ENCODE data around the gene MDGA2.

The MDGA2 gene

DNA sequence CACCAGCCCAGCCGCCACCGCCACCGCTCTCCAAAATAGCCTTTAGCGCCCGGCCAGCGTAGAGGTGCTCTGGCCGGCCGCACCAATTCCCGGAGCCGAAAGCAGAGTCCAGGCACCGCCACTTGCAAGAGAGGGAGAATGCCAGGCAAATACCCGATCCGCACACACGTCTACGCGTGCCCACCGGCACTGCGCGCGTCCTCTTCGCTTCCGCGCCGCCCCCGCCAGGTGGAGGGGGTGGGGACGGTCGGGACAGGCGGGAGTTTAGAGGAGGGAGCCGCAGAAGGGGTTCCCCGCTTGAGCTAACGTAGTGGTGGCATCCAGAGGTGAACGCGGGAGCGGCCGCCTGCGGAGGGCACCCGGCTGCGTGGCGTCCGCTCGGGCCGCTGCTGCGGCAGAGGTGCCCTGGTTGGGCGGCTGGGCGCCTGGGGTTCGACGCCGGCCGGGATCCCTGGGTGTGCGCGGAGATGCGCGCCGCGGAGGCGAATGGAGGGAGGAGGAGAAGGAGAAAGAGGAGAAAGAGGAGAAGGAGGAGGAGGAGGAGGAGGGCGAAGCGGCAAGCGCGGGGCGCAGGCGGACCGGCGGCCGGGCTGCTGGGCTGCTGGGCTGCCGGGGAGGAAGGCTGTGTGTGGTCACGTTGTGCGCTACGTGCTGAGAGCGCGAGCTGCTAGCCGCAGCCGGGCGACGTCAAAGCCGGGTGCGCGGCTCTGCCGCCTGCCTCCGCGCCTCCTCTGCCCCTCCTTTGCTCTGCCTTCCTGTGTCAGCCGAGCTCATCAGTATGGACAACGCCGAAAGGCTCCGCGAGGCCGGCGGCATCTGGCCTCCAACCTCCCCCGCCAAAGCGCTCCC lies at the start of gene MDGA2:
Gene MDGA2, minus strand, starts transcription at position 140 of the 849 bp plus-strand sequence.
- DNase-seq (ENCODE audit: low read depth) = no peak
- peak within 1 kb of the TSS; percentile 36 for H3K4me3 ChIP-seq (ENCODE audit: low read depth, low read length)
- in situ Hi-C loops (cut with HindIII; ENCODE audit: low sequenced_read_pairs) = no loop called here
- no peak for TF ChIP-seq CTCF (IDR thresholded peaks at IDR 0.05; ENCODE audit: low read depth, low read length, missing control alignments)

GRCh38 chr14:47722929-47723693 lies 47.7 kb upstream of the MDGA2 start:
- TF ChIP-seq CTCF (IDR thresholded peaks at IDR 0.05; ENCODE audit: low read depth, low read length, missing control alignments) = no peak
- DNase-seq (ENCODE audit: low read depth) = no peak
- in situ Hi-C loops (cut with HindIII; ENCODE audit: low sequenced_read_pairs) = no loop called here
- no peak overlapping the region for H3K4me3 ChIP-seq (ENCODE audit: low read depth, low read length)

GRCh38 chr14:47720281-47720680 lies 44.9 kb upstream of the MDGA2 start:
- TF ChIP-seq CTCF (IDR thresholded peaks at IDR 0.05; ENCODE audit: low read depth, low read length, missing control alignments) = no peak
- no peak overlapping the region for H3K4me3 ChIP-seq (ENCODE audit: low read depth, low read length)
- in situ Hi-C loops (cut with HindIII; ENCODE audit: low sequenced_read_pairs) = no loop called here

GRCh38 chr14:47715330-47715729 lies 39.9 kb upstream of the MDGA2 start:
- in situ Hi-C loops (cut with HindIII; ENCODE audit: low sequenced_read_pairs) = no loop called here
- no peak for TF ChIP-seq CTCF (IDR thresholded peaks at IDR 0.05; ENCODE audit: low read depth, low read length, missing control alignments)
- no peak for DNase-seq (ENCODE audit: low read depth)
- H3K4me3 ChIP-seq (ENCODE audit: low read depth, low read length) = no peak overlapping the region

More at GRCh38 chr14:47720281-47720680, 44.9 kb upstream of the MDGA2 start:
- no peak for DNase-seq (ENCODE audit: low read depth)

GRCh38 chr14:47710581-47710980 lies 35.2 kb upstream of the MDGA2 start:
- in situ Hi-C loops (cut with HindIII; ENCODE audit: low sequenced_read_pairs) = no loop called here
- DNase-seq (ENCODE audit: low read depth) = no peak
- no peak for TF ChIP-seq CTCF (IDR thresholded peaks at IDR 0.05; ENCODE audit: low read depth, low read length, missing control alignments)

DNA sequence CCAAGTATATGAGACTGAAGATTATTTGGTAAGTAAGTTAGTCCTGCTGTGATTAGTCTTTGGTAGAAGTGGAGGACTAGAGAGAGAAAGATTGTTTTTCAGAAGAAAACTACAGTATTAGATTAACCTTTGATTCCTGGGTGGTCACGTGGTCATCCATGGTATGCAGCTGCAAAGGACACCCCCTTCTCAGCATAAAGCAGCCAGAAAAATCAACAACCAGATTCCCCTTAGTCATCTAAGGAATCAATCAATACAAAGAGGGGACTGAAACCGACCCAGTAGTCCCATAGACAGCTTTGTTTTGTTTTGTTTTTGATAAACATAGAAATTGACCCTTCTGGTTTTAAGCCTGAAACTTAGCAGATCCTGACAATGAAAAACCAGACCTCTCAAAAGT lies 30.3 kb upstream of the MDGA2 start:
- H3K4me3 ChIP-seq (ENCODE audit: low read depth, low read length) = no peak overlapping the region
- DNase-seq (ENCODE audit: low read depth) = no peak
- TF ChIP-seq CTCF (IDR thresholded peaks at IDR 0.05; ENCODE audit: low read depth, low read length, missing control alignments) = no peak
- in situ Hi-C loops (cut with HindIII; ENCODE audit: low sequenced_read_pairs) = no loop called here

More at GRCh38 chr14:47710581-47710980, 35.2 kb upstream of the MDGA2 start:
- H3K4me3 ChIP-seq (ENCODE audit: low read depth, low read length) = no peak overlapping the region
